ENCODE measurements around the gene KCNMA1.

DNA sequence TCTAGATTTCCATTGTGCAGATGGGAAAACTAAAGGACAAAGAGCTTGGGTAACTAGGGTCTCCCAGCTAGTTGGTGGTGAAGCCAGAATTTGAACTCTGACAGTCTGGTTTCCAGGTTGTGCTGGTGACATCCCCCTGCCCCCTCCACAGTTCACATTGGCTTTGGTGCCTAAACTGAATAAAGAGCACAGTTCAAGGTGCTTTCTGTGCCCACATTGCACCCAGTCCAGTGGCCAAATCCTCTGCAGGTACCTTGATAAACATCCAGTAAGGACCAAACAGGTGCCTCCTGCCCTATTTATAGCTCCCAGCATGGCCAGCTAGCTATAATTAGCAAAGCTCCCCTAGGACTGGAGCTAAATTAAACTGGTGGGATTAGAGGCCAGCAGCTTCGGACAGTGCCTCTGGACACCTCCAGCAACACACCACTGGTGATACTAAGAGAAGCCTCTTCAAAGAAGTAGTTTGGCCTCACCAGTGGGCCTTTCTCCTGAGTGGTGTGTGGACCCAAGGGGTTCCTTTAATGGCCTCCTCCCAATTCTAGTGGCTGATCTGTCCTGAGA, 59.9 kb downstream of the KCNMA1 start:
- TF ChIP-seq CTCF (conservative IDR thresholded peaks at IDR 0.05): no peak
- TF ChIP-seq EZH2 (IDR thresholded peaks at IDR 0.05; ENCODE audit: low read depth): no peak

All from PC-9 (cell line).